Neural cell (in vitro differentiated cells): ENCODE data around the gene LRRC61. TPM values are rescaled to one million over a fixed set of nuclear protein-coding genes. Genes with fewer than 3 reads are reported as not detected.
"Not testable (repeated sequence)": the region's sequence is repeated elsewhere in the genome, so short reads cannot be mapped to it uniquely, and the experiment has no call there.

Experiments used
- H2AFZ ChIP-seq: fragments of 200-600, 300-800 bp; sonication (generic), shearing (Covaris generic); 2 replicates; pipeline ENCODE4 v1.6.0; 2014; ENCODE audit warnings: low read depth, mild to moderate bottlenecking, antibody characterized with exemption, low read length, moderate library complexity
- H3F3A ChIP-seq: fragments of 200-600 bp; shearing (Covaris generic); 2 replicates; pipeline ENCODE4 v1.6.1; 2016; ENCODE audit warnings: mild to moderate bottlenecking, moderate library complexity, mixed read lengths, antibody characterized with exemption, low read length; ENCODE audit not compliant: insufficient read depth, poor library complexity, severe bottlenecking
- H3K27ac ChIP-seq: fragments of 200-600, 300-800 bp; sonication (generic), shearing (Covaris generic); 2 replicates; pipeline ENCODE4 v1.5.1; 2014; ENCODE audit warnings: mild to moderate bottlenecking, low read length, moderate library complexity
- H3K27me3 ChIP-seq: fragments of 300-800, 200-600 bp; sonication (generic), shearing (Covaris generic); 2 replicates; pipeline ENCODE4 v1.6.0; 2014; ENCODE audit warnings: mild to moderate bottlenecking, low read depth, low read length, moderate library complexity; ENCODE audit not compliant: insufficient read depth
- H3K36me3 ChIP-seq: fragments of 300-800, 200-600 bp; sonication (generic), shearing (Covaris generic); 2 replicates; pipeline ENCODE4 v1.5.1; 2014; ENCODE audit warnings: mild to moderate bottlenecking, antibody characterized with exemption, low read length, moderate library complexity; ENCODE audit not compliant: insufficient read depth
- H3K4me2 ChIP-seq: fragments of 300-800, 200-600 bp; sonication (generic), shearing (Covaris generic); 2 replicates; pipeline ENCODE4 v1.6.0; 2014; ENCODE audit warnings: mild to moderate bottlenecking, low read length
- H3K4me3 ChIP-seq: fragments of 300-800, 200-600 bp; sonication (generic), shearing (Covaris generic); 2 replicates; pipeline ENCODE4 v1.5.1; 2014; ENCODE audit warnings: mild to moderate bottlenecking, low read length, moderate library complexity
- H3K79me2 ChIP-seq: fragments of 200-600 bp; shearing (Covaris generic); replicated peaks from 2 replicates; pipeline ENCODE4 v1.6.0; 2014; ENCODE audit warnings: mild to moderate bottlenecking, low read length, moderate library complexity; ENCODE audit not compliant: insufficient read depth
- H3K9ac ChIP-seq: fragments of 300-800, 200-600 bp; sonication (generic), shearing (Covaris generic); 2 replicates; pipeline ENCODE4 v1.6.1; 2016; ENCODE audit warnings: mild to moderate bottlenecking, low read length, mixed read lengths
- H3K9me2 ChIP-seq: fragments of 200-600 bp; shearing (Covaris generic); 2 replicates; pipeline ENCODE4 v1.6.1; 2016; ENCODE audit warnings: mild to moderate bottlenecking, low read length, mixed read lengths; ENCODE audit not compliant: insufficient read depth
- H3K9me3 ChIP-seq: fragments of 200-600, 300-800 bp; sonication (generic), shearing (Covaris generic); 2 replicates; pipeline ENCODE4 v1.6.1; 2016; ENCODE audit warnings: mild to moderate bottlenecking, mixed run types, low read length, moderate library complexity, mixed read lengths
- H4K20me1 ChIP-seq: fragments of 200-600 bp; shearing (Covaris generic); 2 replicates; pipeline ENCODE4 v1.6.1; 2016; ENCODE audit warnings: mild to moderate bottlenecking, mixed run types; ENCODE audit not compliant: insufficient read depth
- EP300 ChIP-seq: fragments of 450-650 bp; conservative IDR thresholded peaks from 2 replicates; pipeline ENCODE4 v1.6.1; 2014; ENCODE audit warnings: antibody characterized with exemption, mild to moderate bottlenecking, moderate library complexity; ENCODE audit not compliant: poor library complexity, severe bottlenecking
- EZH2 ChIP-seq: fragments of 200-600, 300-800 bp; shearing (Covaris generic), sonication (generic); IDR thresholded peaks from 2 replicates; pipeline ENCODE4 v1.6.1; 2014; ENCODE audit warnings: antibody characterized with exemption, low read length, borderline replicate concordance, mild to moderate bottlenecking; ENCODE audit not compliant: insufficient read depth, poor library complexity, severe bottlenecking
- MXI1 ChIP-seq: fragments of 450-650 bp; conservative IDR thresholded peaks from 2 replicates; pipeline ENCODE4 v1.6.1; 2014; ENCODE audit warnings: antibody characterized with exemption, mild to moderate bottlenecking; ENCODE audit not compliant: poor library complexity, severe bottlenecking
- POLR2AphosphoS5 ChIP-seq: IDR thresholded peaks from 2 replicates; pipeline ENCODE4 v1.6.1; 2012
- RAD21 ChIP-seq: fragments of 450-650 bp; conservative IDR thresholded peaks from 2 replicates; pipeline ENCODE4 v1.6.1; 2014; ENCODE audit warnings: antibody characterized with exemption, mild to moderate bottlenecking, moderate library complexity
- REST ChIP-seq: IDR thresholded peaks from 2 replicates; pipeline ENCODE4 v1.6.1; 2012; ENCODE audit warnings: borderline replicate concordance
- SMC3 ChIP-seq: fragments of 450-650 bp; conservative IDR thresholded peaks from 2 replicates; pipeline ENCODE4 v1.6.1; 2014; ENCODE audit warnings: antibody characterized with exemption, mild to moderate bottlenecking, moderate library complexity; ENCODE audit not compliant: poor library complexity
- TAF1 ChIP-seq: IDR thresholded peaks from 2 replicates; pipeline ENCODE4 v1.6.1; 2012; ENCODE audit warnings: low read depth
- polyA minus RNA-seq: library from RNA; depleted of rRNA, polyadenylated mRNA; stranded (reverse); fragments of >200 nt; gene quantifications from 2 replicates; pipeline ENCODE4 v1.2.3, GENCODE V29; 2014
- polyA plus RNA-seq: library from polyadenylated mRNA; depleted of rRNA; stranded (reverse); fragments of >200 nt; gene quantifications from 2 replicates; pipeline ENCODE4 v1.2.3, GENCODE V29; 2014
- TF ChIP-seq, protein P1 (sequence below): fragments of 450-650 bp; IDR thresholded peaks from 2 replicates; pipeline ENCODE4 v1.5.1; 2014; ENCODE audit warnings: antibody characterized with exemption, mild to moderate bottlenecking, moderate library complexity; ENCODE audit not compliant: poor library complexity, severe bottlenecking

Gene LRRC61, protein sequence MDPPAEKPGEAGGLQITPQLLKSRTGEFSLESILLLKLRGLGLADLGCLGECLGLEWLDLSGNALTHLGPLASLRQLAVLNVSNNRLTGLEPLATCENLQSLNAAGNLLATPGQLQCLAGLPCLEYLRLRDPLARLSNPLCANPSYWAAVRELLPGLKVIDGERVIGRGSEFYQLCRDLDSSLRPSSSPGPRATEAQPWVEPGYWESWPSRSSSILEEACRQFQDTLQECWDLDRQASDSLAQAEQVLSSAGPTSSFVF
- polyA plus RNA-seq (1.2 and 5.0 TPM in 2 replicates), polyA minus RNA-seq (2.2 and 2.9 TPM in 2 replicates)

GRCh38 chr7:150322833-150323681 lies at the start of gene LRRC61, which contains the start of gene ACTR3C:
Gene LRRC61 (plus strand): TSS chr7:150323355. CDS start chr7:150336862, 13,507 bp downstream.
Gene ACTR3C (minus strand): TSS chr7:150323545. CDS start chr7:150295296, 28,249 bp downstream.
- Histone ChIP-seq H3K36me3 (no peaks in the 10 kb centered on the region), H3K4me3 (peak within 1 kb of the TSS; percentile 56), H2AFZ (no peak within 1 kb of the TSS), H3K9me2 (no peaks in the 10 kb centered on the region), H3K9me3 (no peaks in the 10 kb centered on the region), H3K27me3 (no peaks in the 10 kb centered on the region), H3K4me2 (no peak within 1 kb of the TSS), H3F3A (no peaks in the 10 kb centered on the region), H4K20me1 (no peaks in the 10 kb centered on the region), H3K9ac (peak within 1 kb of the TSS; percentile 5), H3K27ac (no peak within 1 kb of the TSS), H3K79me2 (no peaks in the 10 kb centered on the region)
- no peak for TF ChIP-seq TAF1
- no peak for TF ChIP-seq RAD21
- TF ChIP-seq REST, result no peak
- no peak for TF ChIP-seq SMC3
- no peak for TF ChIP-seq MXI1
- TF ChIP-seq POLR2AphosphoS5, result no peak
- no peak for TF ChIP-seq EP300
- no peak for TF ChIP-seq EZH2
- TF ChIP-seq, protein P1, sequence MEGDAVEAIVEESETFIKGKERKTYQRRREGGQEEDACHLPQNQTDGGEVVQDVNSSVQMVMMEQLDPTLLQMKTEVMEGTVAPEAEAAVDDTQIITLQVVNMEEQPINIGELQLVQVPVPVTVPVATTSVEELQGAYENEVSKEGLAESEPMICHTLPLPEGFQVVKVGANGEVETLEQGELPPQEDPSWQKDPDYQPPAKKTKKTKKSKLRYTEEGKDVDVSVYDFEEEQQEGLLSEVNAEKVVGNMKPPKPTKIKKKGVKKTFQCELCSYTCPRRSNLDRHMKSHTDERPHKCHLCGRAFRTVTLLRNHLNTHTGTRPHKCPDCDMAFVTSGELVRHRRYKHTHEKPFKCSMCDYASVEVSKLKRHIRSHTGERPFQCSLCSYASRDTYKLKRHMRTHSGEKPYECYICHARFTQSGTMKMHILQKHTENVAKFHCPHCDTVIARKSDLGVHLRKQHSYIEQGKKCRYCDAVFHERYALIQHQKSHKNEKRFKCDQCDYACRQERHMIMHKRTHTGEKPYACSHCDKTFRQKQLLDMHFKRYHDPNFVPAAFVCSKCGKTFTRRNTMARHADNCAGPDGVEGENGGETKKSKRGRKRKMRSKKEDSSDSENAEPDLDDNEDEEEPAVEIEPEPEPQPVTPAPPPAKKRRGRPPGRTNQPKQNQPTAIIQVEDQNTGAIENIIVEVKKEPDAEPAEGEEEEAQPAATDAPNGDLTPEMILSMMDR, result no peak

DNA sequence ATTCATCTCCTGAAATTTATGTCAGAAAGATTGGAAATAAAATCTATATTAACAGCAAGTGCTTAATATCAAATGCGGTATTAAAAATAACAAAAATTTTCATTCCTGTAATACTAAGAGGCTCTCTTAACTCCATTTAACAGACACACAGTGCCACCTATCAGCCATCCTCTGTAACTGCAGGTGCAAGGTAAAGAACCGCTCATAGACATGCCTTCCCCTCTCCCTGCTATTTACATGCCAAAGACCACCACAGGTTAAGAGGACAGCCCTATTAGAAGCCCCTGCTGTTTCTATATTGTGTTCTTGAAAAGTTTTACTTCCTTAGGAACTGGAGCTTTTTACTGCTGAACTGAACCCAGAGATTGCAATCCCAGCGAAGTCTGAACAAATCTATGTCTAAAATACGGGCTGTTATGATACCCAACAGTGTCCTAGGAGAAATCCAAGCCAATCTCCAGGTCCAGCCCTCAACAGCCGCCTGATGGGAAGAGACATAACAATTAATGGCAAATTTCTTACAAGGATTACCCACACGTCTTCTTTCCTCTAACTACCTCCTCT lies 46.9 kb upstream of the LRRC61 start:
- TF ChIP-seq RAD21 (peak; percentile 87), SMC3 (peak; percentile 84)
- TF ChIP-seq, protein P1, result peak; percentile 94

DNA sequence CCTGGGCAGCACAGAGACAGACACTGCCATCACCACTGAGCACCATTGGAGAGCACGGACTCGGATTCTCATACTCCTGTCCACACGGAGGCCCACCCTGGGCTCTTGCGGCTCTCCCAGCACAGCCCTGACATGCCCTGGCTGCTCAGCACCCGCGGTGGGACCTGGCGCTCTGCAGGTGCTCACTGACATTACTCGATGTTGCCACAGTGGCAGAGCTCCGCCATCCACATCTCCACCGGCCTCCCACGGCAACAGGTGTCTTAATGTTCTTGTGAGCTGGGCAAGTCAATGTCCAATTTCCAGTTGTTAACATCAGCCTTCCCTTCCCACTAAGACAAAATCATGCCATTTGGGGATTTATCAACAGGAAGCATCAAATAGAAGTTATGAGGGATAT lies 44.8 kb upstream of the LRRC61 start:
- H3K79me2 ChIP-seq, H3K4me2 ChIP-seq, H4K20me1 ChIP-seq, H3K4me3 ChIP-seq, H3K9me2 ChIP-seq, H3K9ac ChIP-seq, H3K9me3 ChIP-seq, H2AFZ ChIP-seq, H3F3A ChIP-seq, H3K36me3 ChIP-seq, H3K27me3 ChIP-seq, H3K27ac ChIP-seq: not testable (repeated sequence)

More for the DNA sequence above, 46.9 kb upstream of the LRRC61 start:
- H3K79me2 ChIP-seq, H3K9me2 ChIP-seq, H4K20me1 ChIP-seq, H3K4me3 ChIP-seq, H3F3A ChIP-seq, H3K27ac ChIP-seq, H3K4me2 ChIP-seq, H2AFZ ChIP-seq, H3K9ac ChIP-seq, H3K36me3 ChIP-seq, H3K9me3 ChIP-seq, H3K27me3 ChIP-seq: not testable (repeated sequence)
